K562 (cell line): ENCODE data around the gene ZNF219.

Experiments
- AFF1 ChIP-seq, 2 experiments: fragments of 450-650 bp; IDR thresholded peaks; 2 replicates each; pipeline ENCODE4 v1.6.1; 2018; ENCODE audit warnings: mild to moderate bottlenecking in 2 of 2, low read depth in 1 of 2; ENCODE audit not compliant: partially characterized antibody in 2 of 2
- CEBPB ChIP-seq: fragments of 450-650 bp; IDR thresholded peaks from 2 replicates; pipeline ENCODE4 v1.6.1; 2016; ENCODE audit warnings: missing genetic modification characterization, missing compliant biosample characterization
- CTCF ChIP-seq, 3 experiments: IDR thresholded peaks in 2 of 3; conservative IDR thresholded peaks in 1 of 3; 2 replicates each; pipeline ENCODE4 v1.5.1; 2011 to 2012; ENCODE audit warnings: low read length in 3 of 3, mild to moderate bottlenecking in 3 of 3, control low read depth in 2 of 3, improper control_type of control experiment in 1 of 3, inconsistent platforms in 1 of 3, low read depth in 1 of 3, mixed read lengths in 1 of 3, moderate library complexity in 1 of 3; ENCODE audit not compliant: insufficient read depth in 2 of 3
- ELK1 ChIP-seq: sonication (generic); formaldehyde crosslinking; IDR thresholded peaks from 2 replicates; pipeline ENCODE4 v1.8.1; 2022; ENCODE audit warnings: missing genetic modification reagents
- EZH2 ChIP-seq: IDR thresholded peaks from 2 replicates; pipeline ENCODE4 v1.6.1; 2012; ENCODE audit warnings: low read depth, mild to moderate bottlenecking, inconsistent platforms, low read length, borderline replicate concordance
- FOXA3 ChIP-seq, 2 experiments: fragments of 450-650 bp in 1 of 2; sonication (generic) in 1 of 2; formaldehyde crosslinking; IDR thresholded peaks in 1 of 2; conservative IDR thresholded peaks in 1 of 2; 2 replicates each; pipeline versions ENCODE4 v1.4.0 to v1.8.0; 2020 to 2022; ENCODE audit warnings: mild to moderate bottlenecking in 2 of 2, missing genetic modification reagents in 1 of 2
- NCOA1 ChIP-seq: fragments of 450-650 bp; IDR thresholded peaks from 2 replicates; pipeline ENCODE4 v1.6.1; 2016; ENCODE audit warnings: low read depth
- POLR2A ChIP-seq: fragments of 450-650 bp; conservative IDR thresholded peaks from 2 replicates; pipeline ENCODE4 v1.6.1; 2016
- POLR2AphosphoS5 ChIP-seq: IDR thresholded peaks from 2 replicates; pipeline ENCODE4 v1.6.1; 2011; ENCODE audit warnings: mild to moderate bottlenecking, low read depth, low read length, moderate library complexity; ENCODE audit not compliant: control insufficient read depth, insufficient read depth
- RBM22 ChIP-seq: fragments of 200-400 bp; formaldehyde crosslinking; IDR thresholded peaks from 2 replicates; pipeline ENCODE4 v1.6.1; 2018; ENCODE audit warnings: low read length, low read depth; ENCODE audit not compliant: poor library complexity, severe bottlenecking
- REST ChIP-seq, 2 experiments: fragments of 450-650 bp; formaldehyde crosslinking in 1 of 2; IDR thresholded peaks; 2 replicates each; pipeline versions ENCODE4 v1.4.0 to v1.6.1; 2014 to 2020; ENCODE audit warnings: mild to moderate bottlenecking in 2 of 2, borderline replicate concordance in 1 of 2, low read depth in 1 of 2
- TEAD2 ChIP-seq: fragments of 450-650 bp; IDR thresholded peaks from 2 replicates; pipeline ENCODE4 v1.6.1; 2016; ENCODE audit warnings: missing genetic modification characterization, control low read depth, missing compliant biosample characterization
- ZBTB49 ChIP-seq: sonication (generic); formaldehyde crosslinking; IDR thresholded peaks from 2 replicates; pipeline ENCODE4 v1.8.0; 2022; ENCODE audit warnings: missing genetic modification reagents, mild to moderate bottlenecking, borderline replicate concordance
- ZKSCAN8 ChIP-seq: fragments of 200-800 bp; sonication (Bioruptor generic); IDR thresholded peaks from 2 replicates; pipeline ENCODE4 v1.6.1; 2016; ENCODE audit warnings: missing genetic modification characterization, missing compliant biosample characterization

GRCh38 chr14:21055432-21056117 lies 42.9 kb downstream of the ZNF219 start:
- no peak for TF ChIP-seq CTCF (IDR thresholded peaks at IDR 0.05 in 2 of 3, conservative IDR thresholded peaks at IDR 0.05 in 1 of 3; ENCODE audit: insufficient read depth in 2 of 3, low read depth in 1 of 3, low read length in 3 of 3)
- no peak for TF ChIP-seq POLR2A
- no peak for TF ChIP-seq EZH2
- no peak for TF ChIP-seq ZKSCAN8 (CRISPR knock-in tag)
- TF ChIP-seq POLR2AphosphoS5: no peak
- no peak for TF ChIP-seq ELK1 (CRISPR knock-in tag)
- TF ChIP-seq CEBPB (tag): no peak
- no peak for TF ChIP-seq FOXA3 (CRISPR knock-in tag; conservative IDR thresholded peaks at IDR 0.05 in 1 of 2, IDR thresholded peaks at IDR 0.05 in 1 of 2)
- TF ChIP-seq TEAD2 (tag): no peak
- no peak for TF ChIP-seq AFF1 (IDR thresholded peaks at IDR 0.05; ENCODE audit: low read depth in 1 of 2, partially characterized antibody in 2 of 2)
- TF ChIP-seq RBM22: no peak
- no peak for TF ChIP-seq NCOA1
- no peak for TF ChIP-seq REST (IDR thresholded peaks at IDR 0.05; ENCODE audit: borderline replicate concordance)
- no peak for TF ChIP-seq REST (CRISPR knock-in tag; IDR thresholded peaks at IDR 0.05; ENCODE audit: low read depth)
- no peak for TF ChIP-seq ZBTB49 (CRISPR knock-in tag)
